K562 (cell line): ENCODE measurements around the gene PODXL. TPM values are rescaled to one million over a fixed set of nuclear protein-coding genes. Genes with fewer than 3 reads are reported as not detected.

Experiments
- ATAC-seq: fragments of 200-7000 bp; cut with Tn5 transposase; 3 replicates; pipeline ENCODE4 v1.9.1; 2020; ENCODE audit warnings: moderate library complexity
- BruUV-seq: library from RNA; stranded (reverse); fragments of 400-500 nt; replicated peaks from 2 replicates; lab custom pipeline; 2021; lab: Mats Ljungman, UMichigan
- CTCF ChIA-PET: fragments of 300-600 bp; formaldehyde crosslinking; extraction: SDS; loops from one replicate; lab custom pipeline; 2021; ENCODE audit warnings: low intra/inter-chr PET ratio; lab: Yijun Ruan, JAX
- POLR2A ChIA-PET: fragments of 300-600, 350-650 bp; sonication (Branson Sonifier 250); formaldehyde crosslinking; extraction: SDS; loops from one replicate; lab custom pipeline; 2021; ENCODE audit warnings: antibody characterized with exemption, inconsistent platforms; lab: Yijun Ruan, JAX
- DNase-seq, 4 experiments: peaks; one replicate each; pipeline versions ENCODE4 v3.0.0 to v3.0.0-alpha.2; 2011 to 2018; ENCODE audit warnings: low spot score in 3 of 4, mixed read lengths in 3 of 4; ENCODE audit errors: extremely low read depth in 1 of 4
- FAIRE-seq: peaks from 2 replicates; lab custom pipeline; 2011; peaks lifted over from hg19 to GRCh38; lab: Jason Lieb, UNC
- H2AFZ ChIP-seq: 2 replicates; pipeline ENCODE4 v1.6.0; 2011; ENCODE audit warnings: low read depth, low read length, control low read depth, inconsistent platforms
- H3K27ac ChIP-seq: fragments of 200-600 bp; 3 replicates; pipeline ENCODE4 v1.8.0; 2011; ENCODE audit warnings: low read depth, mild to moderate bottlenecking, control low read depth, inconsistent platforms, low read length, moderate library complexity, mixed read lengths; ENCODE audit errors: extremely low read depth
- H3K27me3 ChIP-seq, 2 experiments: fragments of 300-600 bp in 1 of 2; 2 replicates in 1 of 2; 3 replicates in 1 of 2; pipeline versions ENCODE4 v1.6.0 to v1.8.0; 2011; ENCODE audit warnings: inconsistent platforms in 2 of 2, low read length in 2 of 2, mild to moderate bottlenecking in 1 of 2, mixed read lengths in 1 of 2, moderate library complexity in 1 of 2; ENCODE audit not compliant: control insufficient read depth in 2 of 2, insufficient read depth in 2 of 2
- H3K36me3 ChIP-seq: fragments of 300-600 bp; 3 replicates; pipeline ENCODE4 v1.8.0; 2011; ENCODE audit warnings: mild to moderate bottlenecking, low read length, inconsistent platforms; ENCODE audit not compliant: control insufficient read depth, insufficient read depth
- H3K4me1 ChIP-seq, 2 experiments: fragments of 200-600 bp in 1 of 2; replicated peaks in 1 of 2; 2 replicates in 1 of 2; 3 replicates in 1 of 2; pipeline versions ENCODE4 v1.5.1 to v1.8.0; 2011; ENCODE audit warnings: inconsistent platforms in 2 of 2, low read length in 2 of 2, mild to moderate bottlenecking in 1 of 2, mixed read lengths in 1 of 2, moderate library complexity in 1 of 2; ENCODE audit not compliant: control insufficient read depth in 2 of 2, insufficient read depth in 2 of 2
- H3K4me2 ChIP-seq: 2 replicates; pipeline ENCODE4 v1.6.1; 2011; ENCODE audit warnings: low read length, control low read depth, inconsistent platforms, mixed read lengths; ENCODE audit not compliant: insufficient read depth
- H3K4me3 ChIP-seq: fragments of 200-600 bp; sonication (generic), shearing (Covaris generic); 2 replicates; pipeline ENCODE4 v1.5.1; 2016; ENCODE audit warnings: control low read depth, inconsistent platforms
- H3K79me2 ChIP-seq: fragments of 200-600 bp; 3 replicates; pipeline ENCODE4 v1.8.0; 2011; ENCODE audit warnings: low read length, inconsistent platforms; ENCODE audit not compliant: control insufficient read depth, insufficient read depth
- H3K9ac ChIP-seq, 2 experiments: 2 replicates each; pipeline versions ENCODE4 v1.6.0 to v1.6.1; 2011; ENCODE audit warnings: low read depth in 2 of 2, low read length in 2 of 2, control low read depth in 1 of 2, inconsistent platforms in 1 of 2, mild to moderate bottlenecking in 1 of 2, mixed read lengths in 1 of 2; ENCODE audit not compliant: insufficient read depth in 1 of 2
- H3K9me1 ChIP-seq: one replicate; pipeline ENCODE4 v1.6.0; 2011; ENCODE audit warnings: inconsistent platforms, mild to moderate bottlenecking, low read length, moderate library complexity; ENCODE audit not compliant: control insufficient read depth, insufficient read depth
- H3K9me3 ChIP-seq: replicated peaks from 2 replicates; pipeline ENCODE4 v1.5.1; 2011; ENCODE audit warnings: low read depth, low read length, inconsistent platforms; ENCODE audit not compliant: control insufficient read depth, insufficient read depth
- H4K20me1 ChIP-seq: replicated peaks from 2 replicates; pipeline ENCODE4 v1.6.1; 2011; ENCODE audit warnings: low read length, inconsistent platforms, mixed read lengths; ENCODE audit not compliant: control insufficient read depth, insufficient read depth
- CEBPB ChIP-seq: fragments of 450-650 bp; IDR thresholded peaks from 2 replicates; pipeline ENCODE4 v1.6.1; 2016; ENCODE audit warnings: missing genetic modification characterization, missing compliant biosample characterization
- CEBPG ChIP-seq, 3 experiments: fragments of 200-800 bp in 1 of 3; sonication (Bioruptor generic) in 1 of 3; sonication (generic) in 1 of 3; formaldehyde crosslinking in 1 of 3; IDR thresholded peaks in 2 of 3; conservative IDR thresholded peaks in 1 of 3; 2 replicates each; pipeline versions ENCODE4 v1.6.1 to v1.8.0; 2016 to 2022; ENCODE audit warnings: missing compliant biosample characterization in 2 of 3, missing genetic modification characterization in 2 of 3, mild to moderate bottlenecking in 1 of 3, missing genetic modification reagents in 1 of 3
- GATA2 ChIP-seq: sonication (generic); formaldehyde crosslinking; IDR thresholded peaks from 2 replicates; pipeline ENCODE4 v1.4.0; 2020; ENCODE audit warnings: mild to moderate bottlenecking, missing genetic modification reagents
- HDAC2 ChIP-seq: fragments of 450-650 bp; IDR thresholded peaks from 2 replicates; pipeline ENCODE4 v1.6.1; 2016; ENCODE audit warnings: mild to moderate bottlenecking
- HNRNPLL ChIP-seq: fragments of 200-400 bp; formaldehyde crosslinking; IDR thresholded peaks from 2 replicates; pipeline ENCODE4 v1.6.1; 2017; ENCODE audit warnings: low read length, low read depth, mild to moderate bottlenecking; ENCODE audit not compliant: poor library complexity, severe bottlenecking
- KAT7 ChIP-seq: sonication (generic); formaldehyde crosslinking; IDR thresholded peaks from 2 replicates; pipeline ENCODE4 v1.8.0; 2022; ENCODE audit warnings: missing genetic modification reagents, mild to moderate bottlenecking, borderline replicate concordance
- RBM22 ChIP-seq: fragments of 200-400 bp; formaldehyde crosslinking; IDR thresholded peaks from 2 replicates; pipeline ENCODE4 v1.6.1; 2018; ENCODE audit warnings: low read length, low read depth; ENCODE audit not compliant: poor library complexity, severe bottlenecking
- SNRNP70 ChIP-seq: fragments of 200-400 bp; formaldehyde crosslinking; optimal IDR thresholded peaks from 2 replicates; pipeline ENCODE3; 2017; ENCODE audit warnings: low read depth, low read length
- SOX6 ChIP-seq: fragments of 450-650 bp; IDR thresholded peaks from 2 replicates; pipeline ENCODE4 v1.6.1; 2014; ENCODE audit warnings: mild to moderate bottlenecking
- SREBF1 ChIP-seq: fragments of 150-350 bp; IDR thresholded peaks from 2 replicates; pipeline ENCODE4 v1.6.1; 2014; ENCODE audit warnings: antibody characterized with exemption, low read depth, low read length, borderline replicate concordance
- ZNF121 ChIP-seq: sonication (generic); formaldehyde crosslinking; conservative IDR thresholded peaks from 2 replicates; pipeline ENCODE4 v1.8.0; 2022; ENCODE audit warnings: missing genetic modification reagents
- ZNF217 ChIP-seq: sonication (generic); formaldehyde crosslinking; IDR thresholded peaks from 2 replicates; pipeline ENCODE4 v1.8.0; 2022; ENCODE audit warnings: mild to moderate bottlenecking, missing genetic modification reagents
- WGBS: fragments of 100-300 bp; shearing (Covaris generic); methylation state at CpG from one replicate; pipeline ENCODE4 v1.1.6; 2016; ENCODE audit warnings: low coverage, mixed read lengths; ENCODE audit not compliant: insufficient coverage; ENCODE audit errors: missing lambda C conversion rate; 5-methylcytosine and 5-hydroxymethylcytosine counted together
- in situ Hi-C: fragments of 300-500 bp; cut with MboI; formaldehyde crosslinking; loops from 4 replicates; pipeline ENCODE4 v1.15.0; 2018; ENCODE audit warnings: inconsistent platforms, mixed read lengths
- intact Hi-C: fragments of 100-400 bp; cut with micrococcal nuclease; formaldehyde crosslinking; loops from 2 replicates; pipeline ENCODE4 v1.14.2; 2022
- polyA plus RNA-seq, 8 experiments: library from polyadenylated mRNA; depleted of rRNA in 4 of 8; stranded (reverse) in 5 of 8; unstranded in 3 of 8; fragments of >200 nt; fragmentation: Nextera tagmentation in 2 of 8; fragmentation: Illumina TruSeq in 1 of 8; extraction: Ambion mirVana in 2 of 8; extraction: Trizol in 1 of 8; gene quantifications; 2 replicates each; pipeline versions ENCODE4 v1.2.1 to v1.2.3, GENCODE V29; 2011 to 2014; ENCODE audit warnings: inconsistent platforms in 1 of 8, missing spikeins in 1 of 8
- total RNA-seq, 7 experiments: library from RNA; depleted of rRNA in 6 of 7; stranded (reverse); fragments of >200 nt in 6 of 7; fragmentation: Illumina TruSeq in 2 of 7; extraction: Trizol in 2 of 7; gene quantifications; 2 replicates each; pipeline versions ENCODE4 v1.2.1 to v1.2.3, GENCODE V29; 2011 to 2021; ENCODE audit warnings: low replicate concordance in 1 of 7
- TF ChIP-seq, protein P1 (sequence below): fragments of 450-650 bp; IDR thresholded peaks from 2 replicates; pipeline ENCODE4 v1.6.1; 2018; ENCODE audit not compliant: partially characterized antibody

Gene PODXL
- total and polyA plus RNA-seq, 9 of the 15 experiments (the other 6 are each of a cell fraction or from before 2014, with no cell fraction given) = 0.01 to 0.73 (median 0.07) TPM

DNA sequence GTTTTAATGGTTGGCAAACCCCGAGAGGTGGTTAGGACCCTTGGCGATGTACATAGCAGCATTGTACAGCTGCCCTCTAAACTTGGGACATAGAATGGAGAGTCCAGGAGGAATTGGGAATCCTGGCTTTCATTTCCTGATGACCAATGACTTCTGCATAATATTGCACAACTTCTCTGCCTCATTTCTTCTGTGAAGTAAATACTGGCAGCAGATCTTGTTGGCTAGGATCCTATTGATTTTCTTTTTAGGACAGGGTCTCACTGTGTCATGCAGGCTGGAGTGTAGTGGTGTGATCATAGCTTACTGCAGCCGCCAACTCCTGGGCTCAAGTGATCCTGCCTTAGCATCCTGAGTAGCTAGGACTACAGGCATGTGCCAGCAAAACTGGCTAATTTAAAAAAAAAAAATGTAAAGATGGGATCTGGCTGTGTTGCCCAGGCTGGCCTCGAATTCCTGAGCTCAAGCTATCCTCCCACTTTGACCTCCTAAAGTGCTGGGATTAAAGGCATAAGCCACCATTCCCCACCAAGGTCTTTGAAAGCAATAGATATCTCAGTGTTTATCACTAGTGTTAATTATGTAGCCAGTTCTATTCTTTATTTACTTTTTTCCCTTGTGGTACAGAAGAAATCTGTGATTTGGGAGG, 58.1 kb downstream of the PODXL start:
- CTCF ChIA-PET = no interaction called here
- no peak overlapping the region for H2AFZ ChIP-seq
- no peak for ATAC-seq

DNA sequence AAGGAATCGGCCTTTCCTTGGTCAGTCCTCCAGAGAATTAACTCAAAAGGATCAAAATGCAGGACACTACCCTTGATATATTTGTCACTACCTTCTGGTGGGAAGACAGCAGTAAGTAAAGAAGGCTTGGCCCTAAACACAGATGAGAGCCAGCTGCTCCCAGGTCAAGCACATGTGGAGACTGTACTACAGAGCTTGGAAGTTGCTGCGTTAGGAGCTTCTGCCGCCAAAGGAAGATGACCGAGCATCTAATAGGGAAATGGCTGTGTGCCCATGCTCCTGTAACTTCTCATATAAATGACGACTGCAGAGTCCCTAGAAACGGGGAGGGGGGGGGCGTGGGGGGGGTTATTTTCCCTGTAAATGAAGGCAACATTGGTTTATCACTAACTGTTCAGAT, 59.0 kb downstream of the PODXL start:
- 61% methylated on average over 7 of the region's 7 CpGs for WGBS
- TF ChIP-seq ZNF217 (CRISPR knock-in tag) (no peak), SNRNP70 (no peak), SREBF1 (no peak), HNRNPLL (no peak), RBM22 (no peak)
- TF ChIP-seq, protein P1, sequence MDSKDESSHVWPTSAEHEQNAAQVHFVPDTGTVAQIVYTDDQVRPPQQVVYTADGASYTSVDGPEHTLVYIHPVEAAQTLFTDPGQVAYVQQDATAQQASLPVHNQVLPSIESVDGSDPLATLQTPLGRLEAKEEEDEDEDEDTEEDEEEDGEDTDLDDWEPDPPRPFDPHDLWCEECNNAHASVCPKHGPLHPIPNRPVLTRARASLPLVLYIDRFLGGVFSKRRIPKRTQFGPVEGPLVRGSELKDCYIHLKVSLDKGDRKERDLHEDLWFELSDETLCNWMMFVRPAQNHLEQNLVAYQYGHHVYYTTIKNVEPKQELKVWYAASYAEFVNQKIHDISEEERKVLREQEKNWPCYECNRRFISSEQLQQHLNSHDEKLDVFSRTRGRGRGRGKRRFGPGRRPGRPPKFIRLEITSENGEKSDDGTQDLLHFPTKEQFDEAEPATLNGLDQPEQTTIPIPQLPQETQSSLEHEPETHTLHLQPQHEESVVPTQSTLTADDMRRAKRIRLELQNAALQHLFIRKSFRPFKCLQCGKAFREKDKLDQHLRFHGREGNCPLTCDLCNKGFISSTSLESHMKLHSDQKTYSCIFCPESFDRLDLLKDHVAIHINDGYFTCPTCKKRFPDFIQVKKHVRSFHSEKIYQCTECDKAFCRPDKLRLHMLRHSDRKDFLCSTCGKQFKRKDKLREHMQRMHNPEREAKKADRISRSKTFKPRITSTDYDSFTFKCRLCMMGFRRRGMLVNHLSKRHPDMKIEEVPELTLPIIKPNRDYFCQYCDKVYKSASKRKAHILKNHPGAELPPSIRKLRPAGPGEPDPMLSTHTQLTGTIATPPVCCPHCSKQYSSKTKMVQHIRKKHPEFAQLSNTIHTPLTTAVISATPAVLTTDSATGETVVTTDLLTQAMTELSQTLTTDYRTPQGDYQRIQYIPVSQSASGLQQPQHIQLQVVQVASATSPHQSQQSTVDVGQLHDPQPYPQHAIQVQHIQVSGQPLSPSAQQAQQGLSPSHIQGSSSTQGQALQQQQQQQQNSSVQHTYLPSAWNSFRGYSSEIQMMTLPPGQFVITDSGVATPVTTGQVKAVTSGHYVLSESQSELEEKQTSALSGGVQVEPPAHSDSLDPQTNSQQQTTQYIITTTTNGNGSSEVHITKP = no peak

More for the DNA sequence above, 58.1 kb downstream of the PODXL start:
- Histone ChIP-seq H3K9ac (no peak overlapping the region), H3K36me3 (peaks cover 18% of the 10 kb centered on the region; the same call in 2 of the 3 replicates), H3K9me1 (no peaks in the 10 kb centered on the region), H3K4me2 (no peak overlapping the region), H4K20me1 (peaks cover 12% of the 10 kb centered on the region; the same call in 1 of the 2 replicates), H3K79me2 (no peaks in the 10 kb centered on the region), H3K4me3 (no peak overlapping the region), H3K27ac (no peak overlapping the region), H3K27me3 (0 out of 5 replicates have a peak, but pooled peaks cover 0 to under 1% of the 10 kb centered on the region in 2 experiments), H3K9me3 (no peaks in the 10 kb centered on the region)
- intact Hi-C loops = no loop called here
- in situ Hi-C loops = no loop called here
- no peak for DNase-seq
- no TSS peak for BruUV-seq
- 83% methylated on average over 4 of the region's 4 CpGs for WGBS
- FAIRE-seq = no peak
- POLR2A ChIA-PET = interaction anchor here (0.5 to 0.6 kb wide), 2 partner anchors 409 to 1264 kb away, joined by 3 to 5 read pairs; no protein-coding TSS in a partner anchor
- TF ChIP-seq ZNF121 (CRISPR knock-in tag) (peak; percentile 70), KAT7 (no peak), SOX6 (no peak), GATA2 (CRISPR knock-in tag) (no peak), CEBPB (tag) (peak; percentile 81), HDAC2 (no peak), CEBPG (CRISPR knock-in tag; IDR thresholded peaks at IDR 0.05) (0 out of 2 replicates have a peak, but pooled peaks have one; percentile 28), CEBPG (tag; conservative IDR thresholded peaks at IDR 0.05 in 1 of 2, IDR thresholded peaks at IDR 0.05 in 1 of 2) (peak; percentile 65 to 72)
- TF ChIP-seq, all 486 proteins: peak for 3
- H3K4me1 ChIP-seq = no peaks in the 10 kb centered on the region

More for the DNA sequence above, 59.0 kb downstream of the PODXL start:
- H3K36me3 ChIP-seq = peaks cover 18% of the 10 kb centered on the region; the same call in 2 of the 3 replicates
- no peak overlapping the region for H3K4me3 ChIP-seq
- peaks cover 8% of the 10 kb centered on the region; the same call in 1 of the 2 replicates for H4K20me1 ChIP-seq
- no peak overlapping the region for H3K4me2 ChIP-seq
- H3K79me2 ChIP-seq = no peaks in the 10 kb centered on the region
- H2AFZ ChIP-seq = no peak overlapping the region
- FAIRE-seq = no peak
- ChIA-PET CTCF (no interaction called here), POLR2A (interaction anchor here (0.5 to 0.8 kb wide), 2 partner anchors 22 to 66 kb away, joined by 3 read pairs; no protein-coding TSS in a partner anchor)
- no peak overlapping the region for H3K9ac ChIP-seq
- H3K9me3 ChIP-seq = no peaks in the 10 kb centered on the region
- no peaks in the 10 kb centered on the region for H3K9me1 ChIP-seq
- H3K27ac ChIP-seq = no peak overlapping the region
- DNase-seq = no peak
- intact Hi-C loops (no loop called here), in situ Hi-C loops (no loop called here)
- no peaks in the 10 kb centered on the region for H3K4me1 ChIP-seq
- ATAC-seq = no peak
- no TSS peak for BruUV-seq
- H3K27me3 ChIP-seq = no peaks in the 10 kb centered on the region
